Sciatic nerve (tissue), 2 donors: Measurements from ENCODE around the gene DIP2C. TPM values are rescaled to one million over a fixed set of nuclear protein-coding genes. Genes with fewer than 3 reads are reported as not detected.

ENCODE experiments used
- ATAC-seq: fragments of 200-7000 bp; cut with Tn5 transposase; one replicate; pipeline ENCODE4 v1.9.1; 2020; ENCODE audit warnings: mild to moderate bottlenecking, moderate library complexity
- DNase-seq: peaks from one replicate; pipeline ENCODE4 v3.0.0-alpha.2; 2020; ENCODE audit warnings: low spot score
- intact Hi-C: fragments of 100-400 bp; cut with DNase I; formaldehyde crosslinking; loops from one replicate; pipeline ENCODE4 v1.14.2; 2022
- total RNA-seq: library from RNA; stranded (reverse); fragmentation: NEBNext Ultra II Directional; extraction: Animal tissue kit (Norgen Biotek cat#: 25700); gene quantifications from one replicate; pipeline ENCODE4 v1.2.1, GENCODE V29; 2021
- donor health status: DM: no; HTN: no; CAD: no.
- donor health status: DM: no; HTN: no; CAD: no.

Gene DIP2C
- total RNA-seq, 1 donor from 2014 or later, result 38.7 TPM

- intact Hi-C loops, result no loop called here
Observed at GRCh38 chr10:508726-509125, 180.7 kb downstream of the DIP2C start.

DNA sequence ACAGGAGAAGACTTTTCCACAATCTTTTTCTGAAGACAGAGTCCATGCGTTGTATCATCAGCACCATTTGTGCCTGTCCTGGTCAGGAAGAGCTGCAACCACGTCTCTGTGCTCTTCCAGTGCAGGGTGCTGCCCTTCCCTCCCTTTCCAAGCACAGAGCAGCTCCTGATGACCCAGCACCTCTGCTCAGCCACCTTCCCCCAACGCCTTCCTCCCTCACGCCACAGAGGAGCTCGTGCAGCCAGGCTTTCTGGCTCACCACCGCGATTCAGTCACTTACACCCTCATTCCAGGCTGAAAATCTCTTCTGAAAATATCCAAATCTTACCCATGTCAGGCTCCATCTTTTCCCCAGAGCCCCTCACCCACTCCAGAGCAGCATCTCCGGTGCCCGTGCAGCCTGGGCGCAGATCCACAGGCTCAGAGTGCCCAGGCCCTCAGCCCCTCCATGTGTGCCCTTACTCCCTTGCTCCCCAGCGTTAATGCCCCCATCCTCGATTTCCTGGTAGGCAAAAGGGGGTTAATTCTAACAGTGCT lies 181.5 kb downstream of the DIP2C start:
- ATAC-seq (no peak), DNase-seq (no peak)
- intact Hi-C loops, result no loop called here

More at GRCh38 chr10:508726-509125, 180.7 kb downstream of the DIP2C start:
- ATAC-seq (no peak), DNase-seq (no peak)

DNA sequence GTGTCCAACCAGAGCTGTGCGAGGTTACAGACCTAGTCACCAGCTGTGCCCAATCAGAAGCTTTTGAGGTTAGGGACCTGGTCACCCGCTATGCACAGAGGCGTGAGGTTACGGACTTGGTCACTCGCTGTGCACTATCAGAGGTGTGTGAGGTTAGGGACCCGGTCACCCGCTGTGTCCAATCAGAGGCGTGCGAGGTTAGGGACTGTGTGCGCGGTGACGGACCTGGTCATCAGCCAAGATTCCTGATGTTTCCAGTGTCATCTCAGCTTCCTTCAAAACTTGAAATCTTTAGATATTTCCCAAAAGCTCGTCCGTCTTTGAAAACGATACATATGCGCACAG lies 182.1 kb downstream of the DIP2C start:
- intact Hi-C loops, result no loop called here
- ATAC-seq (no peak), DNase-seq (no peak)

DNA sequence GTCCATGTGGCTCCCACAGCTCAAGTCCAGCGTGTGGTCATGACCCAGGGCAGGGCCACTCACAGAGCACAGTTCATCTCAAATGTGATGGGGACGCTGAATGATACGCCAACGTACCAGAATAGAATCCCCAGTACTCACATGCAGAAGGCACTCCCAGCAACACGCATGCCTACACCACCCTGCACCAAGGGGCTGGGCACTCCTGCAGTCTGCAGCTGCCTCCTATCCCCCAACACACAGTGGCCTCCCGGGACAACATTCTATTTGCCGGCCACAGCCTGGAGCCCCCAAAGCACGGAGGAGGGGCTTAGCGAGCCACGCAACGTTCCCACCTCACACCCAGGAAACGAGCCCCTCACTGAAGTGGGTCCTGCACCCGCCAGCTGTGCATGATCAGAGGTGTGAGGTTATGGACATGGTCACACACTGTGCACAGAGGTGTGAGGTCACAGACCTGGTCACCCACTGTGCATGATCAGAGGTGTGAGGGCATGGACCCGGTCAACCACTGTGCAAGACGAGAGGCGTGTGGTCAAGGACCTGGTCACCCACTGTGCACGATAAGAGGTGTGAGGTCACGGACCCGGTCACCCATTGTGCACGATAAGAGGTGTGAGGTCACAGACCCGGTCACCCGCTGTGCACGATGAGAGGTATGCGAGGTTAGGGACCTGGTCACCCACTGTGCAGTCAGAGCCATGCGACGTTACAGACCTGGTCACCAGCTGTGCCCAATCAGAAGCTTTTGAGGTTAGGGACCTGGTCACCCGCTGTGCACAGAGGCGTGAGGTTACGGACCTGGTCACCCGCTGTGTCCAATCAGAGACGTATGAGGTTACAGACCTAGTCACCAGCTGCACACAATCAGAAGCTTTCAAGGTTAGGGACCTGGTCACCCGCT lies 182.8 kb downstream of the DIP2C start:
- ATAC-seq, result no peak
- intact Hi-C loops, result no loop called here
- no peak for DNase-seq

DNA sequence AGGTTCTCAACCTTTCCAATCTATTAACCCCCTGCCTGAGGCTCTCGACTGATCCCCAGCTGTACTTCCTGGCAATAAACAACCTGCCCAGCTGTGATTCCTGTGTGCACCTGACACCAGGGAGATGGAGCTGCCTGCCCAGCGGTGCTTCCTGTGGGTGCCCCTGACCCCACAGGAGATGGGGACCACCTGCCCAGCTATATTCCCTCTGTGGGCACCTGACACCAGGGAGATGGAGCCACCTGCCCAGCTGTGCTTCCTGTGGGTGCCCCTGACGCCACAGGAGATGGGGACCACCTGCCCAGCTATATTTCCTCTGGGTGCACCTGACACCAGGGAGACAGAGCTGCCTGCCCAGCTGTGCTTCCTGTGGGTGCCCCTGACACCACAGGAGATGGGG lies 184.0 kb downstream of the DIP2C start:
- intact Hi-C loops, result no loop called here
- ATAC-seq, result no peak
- DNase-seq, result no peak

GRCh38 chr10:504806-505205 lies 184.7 kb downstream of the DIP2C start:
- no peak for DNase-seq
- intact Hi-C loops, result no loop called here
- no peak for ATAC-seq

DNA sequence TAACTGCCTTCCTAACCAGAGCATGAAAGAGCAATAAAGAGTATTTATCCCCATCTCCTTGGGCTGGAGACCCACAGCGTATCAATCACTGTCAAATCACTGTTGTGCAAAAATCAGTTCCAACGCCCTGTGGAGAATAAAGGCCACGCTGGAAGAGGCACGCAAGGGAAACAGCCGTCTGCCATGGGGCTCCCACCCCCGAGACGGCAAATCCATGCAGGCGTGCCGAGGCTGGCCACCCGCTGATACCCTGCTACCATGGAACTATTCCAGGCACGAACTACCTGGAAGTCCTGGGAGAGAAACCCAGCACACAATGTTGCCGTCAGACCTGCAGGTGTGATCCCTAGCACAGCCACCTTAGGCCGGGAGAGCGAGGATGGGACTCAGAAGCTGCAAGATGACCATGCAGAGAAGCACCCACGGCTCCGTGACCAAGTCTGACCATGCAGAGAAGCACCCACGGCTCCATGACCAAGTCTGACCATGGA lies 185.3 kb downstream of the DIP2C start:
- intact Hi-C loops, result no loop called here
- ATAC-seq (no peak), DNase-seq (peak; percentile 54)

DNA sequence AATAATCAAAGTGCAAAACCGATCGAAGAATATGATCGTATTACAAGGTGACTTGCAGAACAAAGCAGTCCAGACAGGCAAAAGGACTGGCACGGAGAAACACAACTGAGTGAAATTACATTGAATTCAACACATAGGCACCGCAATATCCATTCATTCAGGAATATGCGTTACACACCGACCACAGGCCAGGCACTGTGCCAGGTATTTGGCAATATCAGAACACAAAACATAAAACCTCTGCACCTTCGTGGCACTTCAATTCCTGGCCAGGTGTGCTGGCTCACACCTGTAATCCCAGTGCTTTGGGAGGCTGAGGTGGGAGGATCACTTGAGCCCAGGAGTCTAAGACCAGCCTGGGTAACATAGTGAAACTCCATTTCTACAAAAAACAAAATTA lies 187.9 kb downstream of the DIP2C start:
- ATAC-seq (no peak), DNase-seq (no peak)
- intact Hi-C loops, result no loop called here

DNA sequence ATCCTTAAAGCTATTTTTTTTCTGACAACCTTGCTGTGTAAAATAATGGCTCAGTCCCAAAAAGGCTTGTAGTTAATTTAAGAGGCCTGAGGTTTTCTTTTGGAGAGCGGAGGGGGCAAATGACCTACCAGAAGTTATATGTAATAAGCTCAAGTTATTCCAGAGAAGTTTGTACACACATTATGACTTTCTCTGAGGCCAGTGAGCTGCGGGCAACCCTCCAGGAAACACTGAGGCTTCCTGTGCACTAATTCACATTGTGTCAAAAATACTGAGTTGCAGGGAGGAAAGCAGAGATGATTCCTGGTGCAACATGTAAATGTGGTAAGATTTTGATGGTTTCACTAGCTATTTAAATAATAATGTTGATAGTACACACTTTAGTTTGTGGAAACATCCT lies 188.6 kb downstream of the DIP2C start:
- no peak for DNase-seq
- intact Hi-C loops, result no loop called here

GRCh38 chr10:499991-500390 lies 189.5 kb downstream of the DIP2C start:
- ATAC-seq, result no peak
- intact Hi-C loops, result no loop called here
- no peak for DNase-seq

More for the DNA sequence above, 188.6 kb downstream of the DIP2C start:
- no peak for ATAC-seq

GRCh38 chr10:498760-499435 lies 190.6 kb downstream of the DIP2C start:
- DNase-seq (peak; percentile 32), ATAC-seq (no peak)
- intact Hi-C loops, result no loop called here

DNA sequence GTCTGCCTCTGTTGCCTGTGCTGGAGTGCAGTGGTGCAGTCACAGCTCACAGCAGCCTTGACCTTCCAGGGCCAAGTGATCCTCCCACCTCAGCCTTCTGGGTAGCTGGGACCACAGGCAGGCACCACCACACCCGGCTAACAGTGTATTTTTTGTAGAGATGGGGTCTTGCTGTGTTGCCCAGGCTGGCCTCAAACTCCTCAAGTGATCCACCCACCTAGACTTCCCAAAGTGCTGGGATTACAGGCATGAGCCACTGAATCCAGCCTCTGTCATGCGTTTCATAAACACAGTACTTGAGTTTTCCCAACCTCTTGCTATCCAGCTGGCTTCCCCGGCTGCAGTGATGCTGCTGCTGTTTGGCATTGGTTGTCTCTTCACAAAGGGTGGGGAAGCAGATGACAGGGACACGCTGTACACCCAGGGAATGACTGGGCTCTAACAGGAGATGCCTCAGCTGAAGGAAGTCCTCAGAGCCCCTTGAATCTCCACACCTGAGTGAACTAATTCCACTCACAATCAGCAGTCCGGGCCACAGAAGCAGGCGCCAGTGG lies 191.5 kb downstream of the DIP2C start:
- ATAC-seq (no peak), DNase-seq (no peak)
- intact Hi-C loops, result no loop called here

DNA sequence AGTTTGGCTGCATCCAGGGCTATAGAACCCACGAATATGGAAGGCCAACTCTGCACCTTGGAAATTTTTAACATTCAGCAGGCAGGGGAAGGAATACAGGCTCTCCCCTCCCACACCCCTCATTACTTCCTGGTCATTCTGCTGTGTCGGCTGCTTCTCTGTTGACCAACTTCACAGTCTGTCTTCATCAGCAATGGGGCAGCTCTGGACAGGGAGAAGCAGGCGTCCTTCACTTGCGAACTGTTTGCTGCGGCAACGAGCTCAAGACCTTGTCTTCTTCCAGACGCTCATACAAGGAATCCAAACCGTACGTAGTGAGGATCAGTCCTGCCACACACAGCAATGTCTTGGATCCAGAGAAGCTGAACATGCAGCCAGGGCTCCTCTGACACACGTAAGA lies 192.2 kb downstream of the DIP2C start:
- DNase-seq (no peak), ATAC-seq (no peak)
- intact Hi-C loops, result no loop called here

DNA sequence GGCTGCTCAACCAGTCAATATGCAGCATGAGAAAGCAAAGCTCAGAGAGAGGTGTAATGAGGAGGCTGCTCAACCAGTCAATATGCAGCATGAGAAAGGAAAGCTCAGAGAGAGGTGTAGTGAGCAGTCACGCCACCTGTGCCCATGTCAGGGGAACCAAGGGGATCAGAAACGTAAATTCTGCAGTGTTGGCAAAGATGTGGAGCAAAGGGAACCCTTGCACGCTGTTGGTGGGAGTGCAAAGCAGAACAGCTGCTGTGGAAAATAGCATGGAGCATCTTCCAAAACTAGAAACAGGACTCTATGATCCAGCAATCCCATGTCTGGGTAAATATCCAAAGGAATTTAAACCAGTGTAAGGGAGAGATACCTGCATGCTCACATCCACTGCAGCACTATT lies 194.9 kb downstream of the DIP2C start:
- intact Hi-C loops, result no loop called here
- DNase-seq (no peak), ATAC-seq (no peak)

GRCh38 chr10:494149-494542 lies 195.3 kb downstream of the DIP2C start:
- no peak for ATAC-seq
- DNase-seq, result no peak
- intact Hi-C loops, result no loop called here

DNA sequence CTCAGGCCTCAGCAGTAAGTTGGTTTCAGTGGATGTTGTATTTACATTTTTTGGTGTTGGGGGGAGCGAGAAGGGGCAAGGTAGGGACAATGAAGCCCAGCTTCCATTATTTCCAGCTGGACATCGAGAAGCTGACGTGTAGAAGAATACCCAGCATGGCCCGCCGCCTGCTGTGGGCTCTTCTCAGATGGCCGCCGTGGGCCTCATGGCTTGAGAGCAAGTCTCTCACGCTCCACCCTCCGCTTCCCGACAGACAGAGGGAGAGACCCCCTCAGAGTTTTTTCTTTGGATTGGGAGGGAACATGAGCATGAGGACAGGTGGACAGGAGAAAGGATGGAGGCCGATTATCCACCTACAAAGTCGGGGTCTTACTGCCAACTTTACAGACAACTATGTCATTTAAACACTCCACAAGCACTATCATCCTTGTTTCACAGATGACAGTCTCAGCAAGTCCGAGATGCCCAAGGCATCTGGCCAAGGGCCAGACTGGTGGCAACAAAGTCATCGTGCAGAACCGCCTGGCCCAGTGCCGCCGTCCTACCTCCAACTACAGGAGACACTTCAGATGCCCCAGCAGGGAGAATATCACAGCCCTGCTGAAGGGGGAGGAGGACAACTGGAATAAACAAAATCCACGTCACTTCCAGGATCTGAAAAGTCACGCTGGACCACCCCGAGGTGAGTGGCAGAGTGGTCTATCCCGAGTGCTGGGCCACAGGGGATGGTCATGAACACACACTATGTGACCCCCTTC lies 195.9 kb downstream of the DIP2C start:
- no peak for DNase-seq
- no peak for ATAC-seq
- intact Hi-C loops, result no loop called here

GRCh38 chr10:492836-493235 lies 196.6 kb downstream of the DIP2C start:
- ATAC-seq, result no peak
- DNase-seq, result no peak
- intact Hi-C loops, result no loop called here

- ATAC-seq (no peak), DNase-seq (no peak)
- intact Hi-C loops, result no loop called here
Observed at GRCh38 chr10:491667-492424, 197.6 kb downstream of the DIP2C start.
